ENCODE measurements around the gene ZBTB45.

Gene ZBTB45

DNA sequence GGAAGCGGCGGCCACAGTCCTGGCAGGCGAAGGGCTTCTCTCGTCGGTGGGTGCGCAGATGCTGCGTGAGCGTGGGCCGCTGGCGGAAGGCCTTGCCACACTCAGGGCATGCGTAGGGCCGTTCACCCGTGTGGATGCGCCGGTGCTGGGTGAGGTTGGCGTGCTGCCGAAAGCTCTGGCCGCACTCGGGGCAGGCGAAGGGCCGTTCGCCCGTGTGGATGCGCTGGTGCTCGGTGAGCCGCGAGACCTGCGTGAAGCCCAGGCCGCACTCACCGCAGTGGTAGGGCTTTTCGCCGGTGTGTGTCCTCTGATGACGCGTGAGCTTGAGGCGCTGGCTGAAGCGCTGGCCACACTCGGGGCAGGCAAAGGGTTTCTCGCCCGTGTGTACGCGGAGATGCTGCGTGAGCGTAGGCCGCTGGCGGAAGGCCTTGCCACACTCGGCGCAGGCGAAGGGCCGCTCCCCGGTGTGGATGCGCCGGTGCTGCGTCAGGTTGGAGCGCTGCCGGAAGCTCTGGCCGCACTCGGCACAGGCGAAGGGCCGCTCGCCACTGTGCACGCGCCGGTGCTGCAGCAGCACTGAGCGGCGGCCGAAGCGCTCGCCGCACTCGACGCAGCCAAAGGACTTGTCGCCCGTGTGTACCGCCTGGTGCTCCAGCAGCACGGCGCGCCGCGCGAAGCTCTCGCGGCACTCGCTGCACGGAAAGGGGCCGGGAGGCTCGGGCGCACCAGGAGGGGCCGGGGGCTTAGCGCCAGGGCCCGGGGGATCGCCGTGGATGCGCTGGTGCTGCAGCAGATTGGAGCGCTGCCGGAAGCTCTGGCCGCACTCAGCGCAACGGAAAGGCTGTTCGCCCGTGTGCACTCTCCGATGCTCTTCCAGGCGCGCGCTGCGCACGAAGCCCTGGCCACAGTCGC is 42.8 kb upstream of the ZBTB45 start:
- peaks cover 5% of the 10 kb centered on the region for H3K4me1 Mint-ChIP-seq

DNA sequence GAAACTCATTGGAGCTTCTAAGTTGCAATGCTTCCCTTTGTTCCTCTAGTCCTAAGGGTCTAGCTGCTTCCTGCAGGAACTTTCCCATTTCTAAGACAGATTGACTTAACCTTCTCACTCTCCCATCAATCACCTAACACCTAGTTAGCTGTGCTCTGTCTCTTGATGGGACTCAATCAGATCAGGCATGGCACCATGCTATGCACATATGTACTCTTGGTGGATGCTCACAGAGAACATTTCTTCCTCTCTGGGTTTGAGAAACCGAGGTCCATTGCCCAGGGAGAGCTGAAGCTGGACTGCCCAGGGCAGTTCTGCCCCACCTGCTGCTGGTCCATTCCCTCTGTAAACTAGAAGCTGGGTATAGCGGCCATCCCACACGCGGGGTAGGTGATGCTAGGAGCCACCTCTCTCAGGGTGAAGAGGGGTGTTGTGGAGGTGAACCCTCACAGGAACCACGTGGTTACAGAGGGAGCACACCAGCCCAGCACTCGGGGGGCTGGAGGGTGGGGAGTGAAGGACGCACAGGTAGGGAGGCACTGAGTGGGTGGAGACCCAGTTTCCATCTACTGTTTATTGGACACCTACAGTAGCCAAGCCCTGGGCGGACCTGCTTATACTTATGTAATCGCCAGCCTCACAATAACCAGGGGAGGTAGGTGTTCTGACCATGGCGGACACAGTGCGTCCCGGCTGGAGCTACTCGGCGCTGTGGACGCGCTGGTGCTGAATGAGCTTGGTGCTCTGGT is 41.9 kb upstream of the ZBTB45 start:
- Mint-ChIP-seq H3K36me3 (ENCODE audit: low read depth) (peaks cover 9% of the 10 kb centered on the region), H3K27ac (peak overlapping the region in 2 of 3 experiments; percentile 54 to 74), H3K9me3 (no peaks in the 10 kb centered on the region), H3K4me3 (peak overlapping the region; percentile 38 to 63 (median 48)), H3K27me3 (ENCODE audit: low read depth) (peaks cover 4% of the 10 kb centered on the region), H3K4me1 (peaks cover 13% of the 10 kb centered on the region)
- TF ChIP-seq, protein P1, sequence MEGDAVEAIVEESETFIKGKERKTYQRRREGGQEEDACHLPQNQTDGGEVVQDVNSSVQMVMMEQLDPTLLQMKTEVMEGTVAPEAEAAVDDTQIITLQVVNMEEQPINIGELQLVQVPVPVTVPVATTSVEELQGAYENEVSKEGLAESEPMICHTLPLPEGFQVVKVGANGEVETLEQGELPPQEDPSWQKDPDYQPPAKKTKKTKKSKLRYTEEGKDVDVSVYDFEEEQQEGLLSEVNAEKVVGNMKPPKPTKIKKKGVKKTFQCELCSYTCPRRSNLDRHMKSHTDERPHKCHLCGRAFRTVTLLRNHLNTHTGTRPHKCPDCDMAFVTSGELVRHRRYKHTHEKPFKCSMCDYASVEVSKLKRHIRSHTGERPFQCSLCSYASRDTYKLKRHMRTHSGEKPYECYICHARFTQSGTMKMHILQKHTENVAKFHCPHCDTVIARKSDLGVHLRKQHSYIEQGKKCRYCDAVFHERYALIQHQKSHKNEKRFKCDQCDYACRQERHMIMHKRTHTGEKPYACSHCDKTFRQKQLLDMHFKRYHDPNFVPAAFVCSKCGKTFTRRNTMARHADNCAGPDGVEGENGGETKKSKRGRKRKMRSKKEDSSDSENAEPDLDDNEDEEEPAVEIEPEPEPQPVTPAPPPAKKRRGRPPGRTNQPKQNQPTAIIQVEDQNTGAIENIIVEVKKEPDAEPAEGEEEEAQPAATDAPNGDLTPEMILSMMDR (IDR thresholded peaks at IDR 0.05; ENCODE audit: unreplicated experiment in 3 of 3), result no peak

More for the DNA sequence above, 42.8 kb upstream of the ZBTB45 start:
- Mint-ChIP-seq H3K36me3 (ENCODE audit: low read depth) (peaks cover 4% of the 10 kb centered on the region), H3K27me3 (ENCODE audit: low read depth) (peaks cover 4% of the 10 kb centered on the region), H3K4me3 (no peak overlapping the region), H3K27ac (no peak overlapping the region), H3K9me3 (no peaks in the 10 kb centered on the region)
- TF ChIP-seq, protein P1 (IDR thresholded peaks at IDR 0.05; ENCODE audit: unreplicated experiment in 3 of 3), result no peak

DNA sequence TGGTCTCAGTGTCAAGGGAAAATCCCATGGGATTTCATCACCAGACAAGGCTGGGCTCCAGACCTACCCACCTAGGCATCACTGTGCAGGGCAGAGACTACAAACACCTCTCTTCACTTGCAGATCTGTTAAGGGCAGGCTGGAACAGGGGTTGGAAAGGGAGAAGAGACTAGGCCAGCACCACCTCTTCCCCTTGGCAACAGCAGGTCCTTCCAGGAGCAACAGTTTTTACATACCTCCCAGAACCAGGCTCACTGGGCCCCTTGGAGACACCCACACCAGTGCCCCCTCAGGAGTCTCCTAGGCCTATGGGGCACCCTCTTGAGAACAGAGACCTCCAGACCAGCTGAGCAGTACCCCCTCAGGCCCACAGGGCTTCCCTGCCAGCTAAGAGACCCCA is 41.3 kb upstream of the ZBTB45 start:
- Mint-ChIP-seq H3K4me3 (peak overlapping the region; percentile 63 to 98 (median 96)), H3K9me3 (no peaks in the 10 kb centered on the region), H3K36me3 (ENCODE audit: low read depth) (peaks cover 14% of the 10 kb centered on the region), H3K27me3 (ENCODE audit: low read depth) (peaks cover 4% of the 10 kb centered on the region), H3K27ac (peak overlapping the region in 1 of 3 experiments; percentile 74), H3K4me1 (peaks cover 17% of the 10 kb centered on the region)
- TF ChIP-seq, protein P1 (IDR thresholded peaks at IDR 0.05; ENCODE audit: unreplicated experiment in 3 of 3), result no peak

DNA sequence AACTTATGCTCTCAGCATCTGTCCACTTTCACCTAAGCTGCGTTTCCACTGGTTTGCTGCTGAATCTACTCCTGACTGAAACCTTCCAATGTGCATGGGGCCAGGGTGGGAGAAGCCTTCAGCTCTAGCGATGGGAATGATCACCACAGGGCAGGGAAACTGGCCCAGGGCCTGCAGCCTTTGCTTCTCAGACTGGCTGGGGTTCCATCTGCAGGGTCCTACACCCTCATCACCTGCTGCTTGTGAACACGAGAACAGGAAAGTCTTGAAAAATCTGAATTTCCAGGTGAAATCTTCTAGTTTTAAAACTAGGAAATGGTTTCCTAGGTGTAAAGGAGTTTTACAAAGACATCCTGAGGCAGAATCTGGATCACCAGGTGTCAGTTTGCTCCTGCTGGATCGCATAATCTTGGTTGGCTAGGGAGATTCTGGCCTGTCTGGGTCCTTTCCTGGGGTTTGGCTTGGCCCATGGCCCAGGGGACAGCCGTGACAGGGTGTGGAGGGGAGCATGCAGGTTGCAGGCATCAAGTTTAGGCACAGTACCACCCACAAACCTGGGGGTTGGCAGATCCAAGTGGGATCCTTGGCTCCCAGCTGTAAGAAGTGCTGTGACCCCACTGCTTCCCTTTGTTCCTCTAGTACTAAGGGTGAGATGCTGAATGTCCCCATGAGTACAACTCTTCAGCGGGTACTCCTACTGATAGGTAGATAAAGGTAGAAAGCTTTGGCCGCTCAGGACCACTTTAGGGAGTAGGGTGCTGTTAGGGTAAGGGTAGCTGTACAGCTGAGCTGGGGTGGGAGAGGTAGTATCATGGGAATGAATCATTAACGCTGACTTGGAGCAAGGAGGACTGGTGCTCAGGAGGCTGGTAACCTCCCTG is 40.6 kb upstream of the ZBTB45 start:
- TF ChIP-seq, protein P1 (IDR thresholded peaks at IDR 0.05; ENCODE audit: unreplicated experiment in 3 of 3), result no peak
- Mint-ChIP-seq H3K4me1 (peaks cover 20% of the 10 kb centered on the region), H3K36me3 (ENCODE audit: low read depth) (peaks cover 16% of the 10 kb centered on the region), H3K27me3 (ENCODE audit: low read depth) (peaks cover 4% of the 10 kb centered on the region), H3K4me3 (peak overlapping the region; percentile 96 to 98 (median 98)), H3K9me3 (no peaks in the 10 kb centered on the region), H3K27ac (peak overlapping the region; percentile 100)

DNA sequence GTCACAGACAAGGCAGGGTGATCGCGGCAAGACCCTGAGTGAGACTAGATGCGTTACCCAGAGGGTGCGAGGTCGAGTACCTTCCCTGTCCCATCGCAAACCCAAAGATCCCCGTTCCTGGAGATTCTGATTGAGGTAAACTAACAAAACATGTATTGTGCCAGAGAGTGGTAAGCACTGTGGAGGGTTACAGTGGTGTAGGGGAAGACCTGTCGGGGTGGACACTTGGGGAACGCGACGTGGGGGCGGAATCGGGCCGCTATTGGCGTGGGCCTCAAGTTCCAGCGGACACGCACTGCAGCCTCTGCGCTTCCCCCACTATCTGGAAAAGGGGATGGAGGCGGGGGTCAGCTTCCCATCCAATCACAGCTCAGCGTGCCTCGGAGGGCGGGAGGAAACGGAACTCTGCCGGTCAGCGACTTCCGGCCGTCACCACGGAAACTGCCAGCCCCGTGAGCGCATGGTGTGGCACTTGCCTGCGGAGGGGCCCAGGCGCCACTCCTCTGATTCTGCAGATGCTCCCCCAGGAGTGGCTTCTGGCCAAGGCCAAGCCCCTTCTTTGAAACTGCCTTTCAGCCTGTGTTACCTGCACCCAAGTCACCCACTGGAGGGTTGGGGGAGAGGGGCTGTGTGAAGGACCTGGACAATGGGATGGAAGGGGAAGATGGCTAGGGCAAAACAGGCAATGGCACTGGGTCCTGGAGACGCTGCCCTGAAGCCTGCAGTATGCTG is 39.8 kb upstream of the ZBTB45 start:
- peak overlapping the region; percentile 100 for H3K27ac Mint-ChIP-seq
- TF ChIP-seq, protein P1 (IDR thresholded peaks at IDR 0.05; ENCODE audit: unreplicated experiment in 3 of 3), result no peak
- peaks cover 28% of the 10 kb centered on the region for H3K4me1 Mint-ChIP-seq
- peak overlapping the region; percentile 96 to 98 (median 98) for H3K4me3 Mint-ChIP-seq
- no peaks in the 10 kb centered on the region for H3K9me3 Mint-ChIP-seq
- peaks cover 4% of the 10 kb centered on the region for H3K27me3 Mint-ChIP-seq (ENCODE audit: low read depth)
- H3K36me3 Mint-ChIP-seq (ENCODE audit: low read depth), result peaks cover 16% of the 10 kb centered on the region

All from nephron (organoid).